ENCODE results near the gene SCNN1G. TPM values are rescaled to one million over a fixed set of nuclear protein-coding genes. Genes with fewer than 3 reads are reported as not detected.
"Not testable (repeated sequence)": the region's sequence is repeated elsewhere in the genome, so short reads cannot be mapped to it uniquely, and the experiment has no call there.

SCNN1G gene
- 0.09 TPM for total RNA-seq

- no peak for DNase-seq (ENCODE audit: low spot score)
Observed at GRCh38 chr16:23182679-23183542, at the start of gene SCNN1G. TSS of gene SCNN1G (plus strand) at chr16:23182745. CDS start at chr16:23186272, 3,527 bp downstream.

- no peak for DNase-seq (ENCODE audit: low spot score)
Observed at GRCh38 chr16:23132775-23133463, 49.6 kb upstream of the SCNN1G start.

- no peak for DNase-seq (ENCODE audit: low spot score)
Observed at GRCh38 chr16:23134274-23134673, 48.3 kb upstream of the SCNN1G start.

DNA sequence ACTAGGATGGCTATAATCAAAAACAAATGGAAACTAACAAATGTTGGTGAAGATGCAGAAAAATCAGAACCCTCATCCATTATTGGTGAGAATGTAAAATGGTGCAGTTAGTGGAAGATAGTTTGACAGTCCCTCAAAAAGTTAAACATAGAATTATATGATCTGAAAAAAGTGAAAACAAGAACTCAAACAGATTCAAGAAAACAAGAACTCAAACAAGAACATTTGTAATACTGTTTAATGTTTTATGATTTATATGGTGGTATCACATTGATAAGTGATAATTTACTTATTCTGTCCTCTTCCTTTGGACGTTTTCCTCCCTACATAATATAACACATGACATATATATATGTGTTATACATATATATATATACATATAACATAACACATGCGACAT lies 45.3 kb upstream of the SCNN1G start:
- no peak for DNase-seq (ENCODE audit: low spot score)

- DNase-seq (ENCODE audit: low spot score) = no peak
Observed at GRCh38 chr16:23137818-23138217, 44.7 kb upstream of the SCNN1G start.

DNA sequence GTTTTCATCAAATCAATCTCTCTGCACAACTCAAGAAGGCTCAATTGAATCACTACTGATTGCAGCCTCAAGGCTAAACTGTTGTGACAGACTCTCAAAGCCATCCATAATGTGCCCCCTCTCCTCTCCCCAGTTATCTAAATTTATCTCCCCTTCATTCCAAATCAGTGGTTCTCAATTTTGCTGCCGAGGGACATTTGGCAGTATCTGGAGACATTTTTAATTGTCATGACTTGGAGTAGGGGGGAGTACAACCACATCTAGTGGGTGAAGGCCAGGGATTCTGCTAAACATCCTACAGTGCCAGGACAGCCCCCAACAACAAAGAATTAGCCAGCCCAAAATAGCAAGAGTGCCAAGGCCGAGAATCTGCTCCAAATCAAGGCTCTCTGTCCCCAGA lies 42.4 kb upstream of the SCNN1G start:
- no peak for DNase-seq (ENCODE audit: low spot score)

DNA sequence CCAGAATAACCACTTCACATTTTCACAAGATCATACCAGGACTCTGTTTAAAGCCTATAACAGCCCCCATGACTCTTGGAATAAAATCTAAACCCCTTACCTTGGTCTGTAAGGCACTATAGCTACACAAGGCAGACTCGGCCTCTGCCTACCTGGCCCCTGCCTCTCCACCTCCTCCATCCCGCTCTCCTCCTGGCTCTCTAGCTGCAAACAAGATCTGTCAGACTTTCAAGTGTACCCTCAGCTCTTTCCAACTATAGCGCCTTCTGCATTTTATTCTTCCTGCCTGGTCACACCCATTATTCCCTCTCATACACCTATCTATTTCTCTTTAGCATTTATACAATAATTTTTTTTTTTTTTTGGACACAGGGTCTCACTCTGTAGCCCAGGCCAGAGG lies 41.5 kb upstream of the SCNN1G start:
- no peak for DNase-seq (ENCODE audit: low spot score)

- DNase-seq (ENCODE audit: low spot score) = no peak
Observed at GRCh38 chr16:23141500-23141899, 41.0 kb upstream of the SCNN1G start.

- DNase-seq (ENCODE audit: low spot score) = no peak
Observed at GRCh38 chr16:23141959-23142740, 40.4 kb upstream of the SCNN1G start.

GRCh38 chr16:23143391-23143790 lies 39.2 kb upstream of the SCNN1G start:
- DNase-seq (ENCODE audit: low spot score) = no peak

DNA sequence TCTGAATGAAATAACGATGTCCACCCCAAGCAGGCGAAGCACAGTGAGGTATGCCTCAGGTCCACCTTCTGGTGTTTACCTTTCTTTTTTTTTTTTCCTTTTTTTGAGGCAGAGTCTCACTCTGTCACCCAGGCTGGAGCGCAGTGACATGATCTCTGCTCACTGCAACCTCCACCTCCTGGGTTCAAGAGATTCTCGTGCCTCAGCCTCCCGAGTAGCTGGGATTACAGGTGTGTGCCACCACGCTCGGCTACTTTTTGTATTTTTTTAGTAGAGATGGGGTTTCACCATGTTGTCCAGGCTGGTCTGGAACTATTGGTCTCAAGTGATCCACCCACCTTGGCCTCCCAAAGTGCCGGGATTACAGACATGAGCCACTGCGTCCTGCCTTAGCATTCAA lies 38.2 kb upstream of the SCNN1G start:
- DNase-seq (ENCODE audit: low spot score) = not testable (repeated sequence)

DNA sequence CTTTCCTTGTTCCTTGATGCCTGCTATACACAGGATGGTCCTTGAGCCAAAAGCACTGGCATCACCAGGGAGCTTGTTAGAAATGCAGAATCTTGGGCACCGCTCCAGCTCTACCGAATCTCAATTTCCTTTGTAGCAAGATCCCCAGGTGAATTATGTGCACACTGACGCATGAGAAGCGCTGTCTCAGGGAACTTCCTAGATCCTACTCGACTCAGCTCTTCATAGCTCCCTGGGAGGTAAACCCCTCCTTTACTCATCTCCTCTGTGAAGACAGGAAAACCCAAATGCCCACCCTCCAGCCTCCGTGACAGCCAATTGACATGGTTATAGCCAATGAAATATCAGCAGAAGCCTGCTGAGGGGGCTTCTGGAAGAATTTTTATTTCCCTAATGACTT lies 37.4 kb upstream of the SCNN1G start:
- DNase-seq (ENCODE audit: low spot score) = no peak

DNA sequence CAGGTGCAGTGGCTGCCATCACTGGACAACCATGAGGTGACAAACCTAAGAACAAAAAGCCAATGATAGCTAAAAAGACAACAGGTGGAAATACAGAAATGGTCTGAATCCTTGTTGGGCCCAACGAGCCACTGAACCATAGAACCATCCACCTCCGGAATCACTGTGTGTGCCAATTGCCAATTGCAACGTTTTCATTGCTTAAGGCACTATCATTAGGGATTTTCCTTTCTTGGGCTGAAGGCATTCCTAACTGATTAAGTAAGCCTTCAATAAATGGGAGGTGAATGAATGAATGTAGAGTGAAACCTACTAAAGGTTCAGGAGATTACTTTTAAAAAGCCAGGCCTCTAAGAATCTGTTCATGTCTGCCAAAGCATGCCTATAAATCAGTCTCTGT lies 36.9 kb upstream of the SCNN1G start:
- no peak for DNase-seq (ENCODE audit: low spot score)

DNA sequence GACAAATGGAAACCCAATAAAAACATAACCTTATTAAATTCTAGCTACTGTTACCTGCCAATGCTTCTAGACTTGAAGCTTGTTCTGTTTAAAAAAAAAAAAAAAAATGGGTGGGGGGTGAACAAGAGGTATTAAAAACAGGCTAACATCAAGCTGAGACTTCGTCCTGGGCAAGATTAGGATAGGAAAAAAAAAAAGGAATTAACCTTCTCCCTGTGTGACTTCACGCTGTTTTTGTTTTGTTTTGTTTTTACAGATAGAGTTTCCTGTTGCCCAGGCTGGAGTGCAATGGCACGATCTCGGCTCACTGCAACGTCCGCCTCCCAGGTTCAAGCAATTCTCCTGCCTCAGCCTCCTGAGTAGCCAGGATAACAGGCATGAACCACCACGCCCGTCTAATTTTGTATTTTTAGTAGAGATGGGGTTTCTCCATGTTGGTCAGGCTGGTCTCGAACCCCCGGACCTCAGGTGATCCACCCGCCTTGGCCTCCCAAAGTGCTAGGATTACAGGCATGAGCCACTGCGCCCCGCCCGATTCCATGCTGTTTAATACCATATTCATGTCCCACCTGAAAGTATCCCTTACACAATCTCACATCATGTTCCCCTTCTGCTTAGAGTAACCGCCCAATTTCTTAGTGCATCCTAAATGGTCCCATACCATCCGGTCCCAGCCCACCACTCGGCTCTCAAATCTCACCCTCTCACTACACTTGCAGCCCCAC lies 35.5 kb upstream of the SCNN1G start:
- DNase-seq (ENCODE audit: low spot score) = no peak

DNA sequence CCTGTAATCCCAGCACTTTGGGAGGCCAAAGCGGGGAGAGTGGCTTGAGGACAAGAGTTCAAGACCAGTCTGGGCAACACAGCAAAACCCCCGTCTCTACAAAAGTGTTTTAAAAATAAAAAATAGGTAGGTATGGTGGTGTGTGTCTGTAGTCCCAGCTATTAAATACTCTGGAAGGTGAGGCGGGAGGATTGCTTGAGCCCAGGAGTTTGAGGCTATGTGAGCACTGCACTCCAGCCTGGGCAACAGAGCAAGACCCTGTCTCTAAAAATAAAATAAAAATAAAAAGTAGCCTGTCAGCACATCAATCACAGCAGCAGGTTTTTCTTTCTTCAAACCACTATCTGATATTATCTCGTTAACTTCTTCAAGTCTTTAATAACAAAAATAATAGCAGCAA lies 34.9 kb upstream of the SCNN1G start:
- DNase-seq (ENCODE audit: low spot score) = no peak

GRCh38 chr16:23148166-23148512 lies 34.4 kb upstream of the SCNN1G start:
- DNase-seq (ENCODE audit: low spot score) = no peak

GRCh38 chr16:23148513-23149266 lies 33.9 kb upstream of the SCNN1G start:
- peak; percentile 49 for DNase-seq (ENCODE audit: low spot score)

DNA sequence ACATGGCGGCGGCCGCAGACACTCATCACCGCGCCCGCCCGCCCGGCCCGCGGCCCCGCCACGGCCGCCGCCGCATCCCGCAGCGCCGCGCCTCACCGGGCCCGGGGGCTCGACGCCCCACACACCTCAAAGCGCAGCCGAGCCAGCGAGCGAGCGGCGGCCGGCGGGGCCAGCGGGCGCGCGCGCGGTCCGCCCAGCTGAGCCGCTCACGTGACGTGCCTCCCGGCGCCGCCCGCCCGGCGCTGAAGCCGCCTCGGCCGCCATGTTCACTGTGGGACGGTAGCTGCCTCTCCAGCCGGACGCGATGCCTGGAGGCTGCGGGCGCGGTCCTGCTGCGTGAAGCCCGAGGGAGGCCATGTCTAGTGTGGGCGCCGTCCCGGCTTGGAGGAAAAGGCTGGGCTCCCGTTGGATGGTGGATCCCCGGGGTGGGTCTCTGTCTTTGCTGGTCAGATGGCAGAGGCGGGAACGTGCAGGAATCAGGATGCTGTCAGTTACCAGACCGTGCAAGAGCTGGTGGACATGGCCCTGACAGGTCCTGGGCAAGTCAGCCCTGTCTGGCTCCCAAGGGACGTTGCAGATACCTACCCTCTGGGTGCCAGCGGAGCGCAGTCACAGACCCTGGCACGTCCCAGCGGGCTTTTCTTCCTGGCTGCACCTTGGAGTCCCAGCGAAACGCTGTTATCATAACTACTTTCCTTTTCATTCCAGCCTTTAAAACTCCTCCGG lies 33.1 kb upstream of the SCNN1G start, which contains the start of gene USP31:
Gene USP31, minus strand, starts transcription at position 186 of the 726 bp plus-strand sequence. Its CDS starts 182 bp downstream, at position 4.
- DNase-seq (ENCODE audit: low spot score) = peak; percentile 95

GRCh38 chr16:23149993-23150364 lies 32.6 kb upstream of the SCNN1G start:
- DNase-seq (ENCODE audit: low spot score) = no peak
